Neuronal stem cell (in vitro differentiated cells): ENCODE data around the gene KCNQ1.

Experiments used
- DNase-seq: peaks from one replicate; pipeline ENCODE4 v3.0.0-alpha.2; 2013; ENCODE audit warnings: low spot score
- H2AFZ ChIP-seq: one replicate; pipeline ENCODE4 v1.6.1; 2013; ENCODE audit warnings: mild to moderate bottlenecking, low read length, inconsistent platforms
- H2AK5ac ChIP-seq: 2 replicates; pipeline ENCODE4 v1.6.1; 2013; ENCODE audit warnings: low read depth, mild to moderate bottlenecking, inconsistent platforms, low read length, moderate library complexity, mixed read lengths
- H2BK120ac ChIP-seq: 2 replicates; pipeline ENCODE4 v1.6.1; 2013; ENCODE audit warnings: low read depth, mild to moderate bottlenecking, inconsistent platforms, low read length, moderate library complexity, mixed read lengths
- H2BK12ac ChIP-seq: one replicate; pipeline ENCODE4 v1.6.1; 2013; ENCODE audit warnings: low read length, inconsistent platforms
- H2BK15ac ChIP-seq: 2 replicates; pipeline ENCODE4 v1.6.1; 2013; ENCODE audit warnings: mild to moderate bottlenecking, low read length, inconsistent platforms, mixed read lengths
- H2BK5ac ChIP-seq: one replicate; pipeline ENCODE4 v1.6.1; 2013; ENCODE audit warnings: inconsistent platforms, mild to moderate bottlenecking, low read length, moderate library complexity
- H3K14ac ChIP-seq: one replicate; pipeline ENCODE4 v1.6.1; 2013; ENCODE audit warnings: low read length, inconsistent platforms
- H3K18ac ChIP-seq: 2 replicates; pipeline ENCODE4 v1.6.1; 2013; ENCODE audit warnings: low read length, inconsistent platforms
- H3K23ac ChIP-seq: 2 replicates; pipeline ENCODE4 v1.6.1; 2013; ENCODE audit warnings: low read depth, mild to moderate bottlenecking, mixed read lengths, low read length, inconsistent platforms; ENCODE audit not compliant: poor library complexity
- H3K27ac ChIP-seq: replicated peaks from 3 replicates; pipeline ENCODE4 v1.5.1; 2013; ENCODE audit warnings: low read length, inconsistent platforms
- H3K27me3 ChIP-seq, 3 experiments: 2 replicates each; pipeline ENCODE4 v1.6.1; 2013; ENCODE audit warnings: low read length in 3 of 3, mild to moderate bottlenecking in 2 of 3, inconsistent platforms in 1 of 3, low read depth in 1 of 3, mixed read lengths in 1 of 3, moderate library complexity in 1 of 3; ENCODE audit not compliant: control insufficient read depth in 3 of 3, insufficient read depth in 3 of 3
- H3K36me3 ChIP-seq, 2 donors: replicated peaks in 1 of 2; 2 replicates each; pipeline ENCODE4 v1.6.1; 2013; ENCODE audit warnings: low read length in 2 of 2; ENCODE audit not compliant: control insufficient read depth in 2 of 2, insufficient read depth in 2 of 2
- H3K4ac ChIP-seq: 2 replicates; pipeline ENCODE4 v1.6.1; 2013; ENCODE audit warnings: inconsistent platforms, mild to moderate bottlenecking, low read length, moderate library complexity
- H3K4me1 ChIP-seq, 2 donors: 1 replicate in 1 of 2; 2 replicates in 1 of 2; pipeline ENCODE4 v1.6.1; 2013; ENCODE audit warnings: low read length in 2 of 2, low read depth in 1 of 2; ENCODE audit not compliant: control insufficient read depth in 2 of 2, insufficient read depth in 1 of 2
- H3K4me2 ChIP-seq: one replicate; pipeline ENCODE4 v1.6.1; 2013; ENCODE audit warnings: mild to moderate bottlenecking, low read length, inconsistent platforms; ENCODE audit not compliant: insufficient read depth, poor library complexity, severe bottlenecking
- H3K4me3 ChIP-seq, 2 donors: 2 replicates each; pipeline ENCODE4 v1.5.1; 2013; ENCODE audit warnings: low read length in 2 of 2, mild to moderate bottlenecking in 2 of 2, inconsistent platforms in 1 of 2, moderate library complexity in 1 of 2
- H3K79me1 ChIP-seq: one replicate; pipeline ENCODE4 v1.6.1; 2013; ENCODE audit warnings: low read depth, mild to moderate bottlenecking, inconsistent platforms, low read length, moderate library complexity
- H3K9ac ChIP-seq: one replicate; pipeline ENCODE4 v1.6.1; 2013; ENCODE audit warnings: mild to moderate bottlenecking, low read depth, low read length, inconsistent platforms; ENCODE audit not compliant: poor library complexity
- H3K9me3 ChIP-seq, 2 donors: replicated peaks in 1 of 2; 2 replicates each; pipeline versions ENCODE3 to v1.6.1; 2013; ENCODE audit warnings: low read length in 2 of 2, mild to moderate bottlenecking in 2 of 2, inconsistent platforms in 1 of 2, low read depth in 1 of 2, mixed read lengths in 1 of 2, moderate library complexity in 1 of 2; ENCODE audit not compliant: control insufficient read depth in 2 of 2, insufficient read depth in 1 of 2
- H4K8ac ChIP-seq: one replicate; pipeline ENCODE4 v1.6.1; 2013; ENCODE audit warnings: low read depth, mild to moderate bottlenecking, inconsistent platforms, low read length, moderate library complexity
- H4K91ac ChIP-seq: one replicate; pipeline ENCODE4 v1.6.1; 2013; ENCODE audit warnings: low read length, low read depth, mild to moderate bottlenecking, inconsistent platforms; ENCODE audit not compliant: poor library complexity
- WGBS, 2 donors: extraction: QIAGEN DNeasy Blood & Tissue Kit; methylation state at CpG; one replicate each; pipeline ENCODE4 v1.1.7; 2013; ENCODE audit warnings: missing lambda C conversion rate in 2 of 2, mixed read lengths in 1 of 2; ENCODE audit not compliant: insufficient read length in 2 of 2, insufficient replicate concordance in 1 of 2; ENCODE audit errors: extremely low coverage in 2 of 2; 5-methylcytosine and 5-hydroxymethylcytosine counted together

The KCNQ1 gene

DNA sequence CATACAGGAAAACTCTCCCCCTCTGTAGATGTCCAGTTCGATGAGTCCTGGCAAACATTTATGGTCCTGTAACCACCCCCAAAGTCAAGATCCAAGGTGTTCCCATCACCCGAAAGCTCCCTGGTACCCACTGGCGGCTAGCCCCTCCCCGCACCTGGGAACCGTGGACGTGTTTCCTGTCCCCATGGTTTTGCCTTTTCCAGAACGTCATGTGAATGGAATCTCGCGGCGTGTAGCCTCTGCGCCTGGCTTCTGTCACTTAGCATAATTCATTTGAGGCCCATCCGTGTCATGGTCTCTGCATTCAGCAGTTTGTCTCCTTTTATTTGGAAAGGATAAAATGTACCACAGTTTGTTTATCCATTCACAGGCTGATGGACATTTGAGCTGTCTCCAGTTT, 106.3 kb downstream of the KCNQ1 start:
- Histone ChIP-seq H2BK12ac (no peak overlapping the region), H3K36me3 (no peaks in the 10 kb centered on the region), H3K4ac (no peak overlapping the region), H4K91ac (no peak overlapping the region), H2AK5ac (no peak overlapping the region), H3K9me3 (no peaks in the 10 kb centered on the region), H2BK5ac (no peak overlapping the region), H3K79me1 (peaks cover 3% of the 10 kb centered on the region), H3K27me3 (no peaks in the 10 kb centered on the region), H3K23ac (no peak overlapping the region), H3K14ac (no peak overlapping the region), H3K27ac (no peak overlapping the region), H2BK15ac (no peak overlapping the region), H3K4me1 (peaks cover 0 to 6% of the 10 kb centered on the region in 2 donors), H3K18ac (no peak overlapping the region), H2AFZ (no peak overlapping the region), H3K4me2 (no peak overlapping the region), H2BK120ac (no peak overlapping the region), H3K4me3 (peak overlapping the region in 1 of 2 donors; percentile 35), H3K9ac (no peak overlapping the region), H4K8ac (no peak overlapping the region)
- no peak for DNase-seq
- WGBS, 2 donors, result no CpG with 5 or more reads among the region's 12 CpGs

DNA sequence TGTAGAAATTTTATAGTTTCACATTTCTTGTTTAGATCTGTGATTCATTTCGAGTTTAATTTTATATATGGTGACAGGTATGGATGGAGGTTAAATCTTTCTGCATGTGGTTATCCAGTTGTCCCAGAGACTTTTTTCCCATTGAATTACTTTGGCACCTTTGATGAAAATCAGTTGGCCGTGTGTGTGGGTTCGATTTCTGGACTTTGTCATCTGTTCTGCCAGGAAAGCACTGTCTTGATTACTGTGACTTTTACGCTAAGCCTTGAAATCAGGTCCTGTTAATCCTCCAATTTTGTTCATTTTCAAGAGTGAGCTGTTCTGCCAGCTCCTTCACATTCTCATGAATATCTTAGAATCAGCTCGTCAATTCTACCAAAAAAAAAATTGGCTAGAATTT, 107.4 kb downstream of the KCNQ1 start:
- Histone ChIP-seq H3K4me3 (no peak overlapping the region), H3K4me2 (no peak overlapping the region), H3K9ac (no peak overlapping the region), H4K8ac (no peak overlapping the region), H2AK5ac (no peak overlapping the region), H3K27me3 (peaks cover 0 to 2% (median 0%) of the 10 kb centered on the region in 3 experiments), H3K23ac (no peak overlapping the region), H2AFZ (no peak overlapping the region), H3K4ac (no peak overlapping the region), H2BK12ac (no peak overlapping the region), H2BK120ac (no peak overlapping the region), H3K27ac (no peak overlapping the region), H3K36me3 (no peaks in the 10 kb centered on the region), H3K9me3 (no peaks in the 10 kb centered on the region), H2BK5ac (no peak overlapping the region), H2BK15ac (no peak overlapping the region), H3K18ac (no peak overlapping the region), H4K91ac (no peak overlapping the region), H3K4me1 (peaks cover 0 to 6% of the 10 kb centered on the region in 2 donors), H3K79me1 (peaks cover 3% of the 10 kb centered on the region), H3K14ac (no peak overlapping the region)
- no CpG with 5 or more reads among the region's 5 CpGs for WGBS, 2 donors
- no peak for DNase-seq

DNA sequence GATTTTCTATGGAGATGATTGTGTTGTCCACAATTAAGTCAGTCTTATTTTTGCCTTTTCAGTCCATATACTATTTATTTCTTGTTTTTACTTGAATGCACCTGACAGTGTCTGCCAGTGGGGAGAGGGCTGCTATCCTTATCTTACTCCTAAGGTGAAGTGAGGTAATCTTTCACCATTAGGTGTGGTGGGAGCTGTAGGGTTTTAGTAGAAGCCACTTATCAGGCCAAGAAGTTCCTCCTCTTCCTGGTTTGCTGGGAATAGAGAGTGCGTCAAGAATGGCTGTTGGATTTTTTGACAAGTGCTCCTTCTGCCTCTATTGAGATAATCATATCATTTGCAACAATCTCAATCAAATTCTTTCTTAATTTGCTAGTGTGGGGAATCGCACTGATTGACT, 108.4 kb downstream of the KCNQ1 start:
- DNase-seq, result no peak
- Histone ChIP-seq H2BK12ac (no peak overlapping the region), H2BK15ac (no peak overlapping the region), H2AK5ac (no peak overlapping the region), H3K79me1 (no peaks in the 10 kb centered on the region), H3K18ac (no peak overlapping the region), H2BK120ac (no peak overlapping the region), H2AFZ (no peak overlapping the region), H2BK5ac (no peak overlapping the region), H3K36me3 (no peaks in the 10 kb centered on the region), H3K27ac (no peak overlapping the region), H4K91ac (no peak overlapping the region), H3K4me2 (no peak overlapping the region), H3K4me3 (no peak overlapping the region), H3K9ac (no peak overlapping the region), H4K8ac (no peak overlapping the region), H3K9me3 (peaks cover 0 to 2% of the 10 kb centered on the region in 2 donors), H3K14ac (no peak overlapping the region), H3K27me3 (peaks cover 0 to 6% (median 0%) of the 10 kb centered on the region in 3 experiments), H3K4me1 (peaks cover 0 to 6% of the 10 kb centered on the region in 2 donors), H3K23ac (no peak overlapping the region), H3K4ac (no peak overlapping the region)
- WGBS, 2 donors, result no CpG with 5 or more reads among the region's 2 CpGs

DNA sequence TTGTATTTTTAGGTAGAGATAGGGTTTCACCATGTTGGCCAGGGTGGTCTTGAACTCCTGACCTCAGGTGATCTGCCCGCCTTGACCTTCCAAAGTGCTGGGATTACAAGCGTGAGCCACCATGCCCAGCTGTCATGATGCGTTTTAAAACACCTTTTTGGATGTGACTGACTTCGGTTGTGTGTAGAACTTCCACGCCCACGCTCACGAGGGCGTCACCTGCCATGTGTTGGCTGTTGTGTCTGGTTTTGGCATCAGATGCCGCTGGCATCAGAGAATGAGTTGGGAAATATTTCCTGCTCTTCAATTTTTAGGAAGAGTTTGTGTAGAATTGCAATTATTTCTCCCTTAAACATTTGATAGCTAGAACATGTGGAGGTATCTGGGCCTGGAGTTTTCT, 109.1 kb downstream of the KCNQ1 start:
- no peaks in the 10 kb centered on the region for H3K36me3 ChIP-seq
- no peak overlapping the region for H2AFZ ChIP-seq
- no peak overlapping the region for H2BK15ac ChIP-seq
- H3K4ac ChIP-seq, result no peak overlapping the region
- H3K18ac ChIP-seq, result no peak overlapping the region
- peaks cover 0 to 6% (median 0%) of the 10 kb centered on the region in 3 experiments for H3K27me3 ChIP-seq
- WGBS, 2 donors, result no CpG with 5 or more reads among the region's 9 CpGs
- no peak overlapping the region for H2BK12ac ChIP-seq
- H4K8ac ChIP-seq, result no peak overlapping the region
- no peak overlapping the region for H3K4me2 ChIP-seq
- no peak overlapping the region for H4K91ac ChIP-seq
- H2BK120ac ChIP-seq, result no peak overlapping the region
- H3K4me3 ChIP-seq, result no peak overlapping the region
- no peak overlapping the region for H2BK5ac ChIP-seq
- no peak overlapping the region for H2AK5ac ChIP-seq
- H3K9me3 ChIP-seq, result peaks cover 0 to 2% of the 10 kb centered on the region in 2 donors
- H3K14ac ChIP-seq, result no peak overlapping the region
- no peak overlapping the region for H3K9ac ChIP-seq
- peaks cover 0 to 6% of the 10 kb centered on the region in 2 donors for H3K4me1 ChIP-seq
- no peaks in the 10 kb centered on the region for H3K79me1 ChIP-seq
- H3K23ac ChIP-seq, result no peak overlapping the region
- H3K27ac ChIP-seq, result no peak overlapping the region
- DNase-seq, result no peak
